IMR-90 (cell line): ENCODE results near the gene URM1. TPM values are rescaled to one million over a fixed set of nuclear protein-coding genes. Genes with fewer than 3 reads are reported as not detected.

Source experiments
- ATAC-seq: fragments of 200-7000 bp; cut with Tn5 transposase; 2 replicates; pipeline ENCODE4 v1.9.1; 2020; ENCODE audit warnings: low read depth, mild to moderate bottlenecking, moderate library complexity
- BruUV-seq: library from RNA; stranded (reverse); fragments of 400-500 nt; replicated peaks from 2 replicates; lab custom pipeline; 2021; lab: Mats Ljungman, UMichigan
- CTCF ChIA-PET: fragments of 300-600 bp; formaldehyde crosslinking; extraction: SDS; loops from one replicate; lab custom pipeline; 2021; ENCODE audit warnings: antibody characterized with exemption; lab: Yijun Ruan, JAX
- POLR2A ChIA-PET: fragments of 300-600 bp; sonication (Branson Sonifier 250); formaldehyde crosslinking; loops from one replicate; lab custom pipeline; 2022; ENCODE audit warnings: antibody characterized with exemption; ENCODE audit not compliant: unreplicated experiment; lab: Charles Lee
- DNase-seq: peaks from one replicate; pipeline ENCODE4 v3.0.0; 2013
- H2AFZ ChIP-seq: replicated peaks from 2 replicates; pipeline ENCODE3; 2013; ENCODE audit warnings: low read length, mild to moderate bottlenecking; ENCODE audit not compliant: poor library complexity
- H2AK5ac ChIP-seq: 2 replicates; pipeline ENCODE4 v1.6.1; 2013; ENCODE audit warnings: low read depth, low read length, inconsistent platforms
- H2AK9ac ChIP-seq: replicated peaks from 2 replicates; pipeline ENCODE3; 2013; ENCODE audit warnings: mild to moderate bottlenecking, low read depth, low read length, moderate library complexity; ENCODE audit not compliant: poor library complexity
- H2BK120ac ChIP-seq: 2 replicates; pipeline ENCODE4 v1.6.1; 2013; ENCODE audit warnings: low read depth, low read length, inconsistent platforms
- H2BK15ac ChIP-seq: 3 replicates; pipeline ENCODE4 v1.6.1; 2013; ENCODE audit warnings: low read depth, low read length, inconsistent platforms
- H2BK20ac ChIP-seq: 2 replicates; pipeline ENCODE4 v1.6.1; 2013; ENCODE audit warnings: low read depth, mild to moderate bottlenecking, inconsistent platforms, low read length, moderate library complexity
- H2BK5ac ChIP-seq: 2 replicates; pipeline ENCODE4 v1.6.1; 2013; ENCODE audit warnings: mild to moderate bottlenecking, low read depth, low read length, inconsistent platforms; ENCODE audit not compliant: poor library complexity, severe bottlenecking
- H3K14ac ChIP-seq: replicated peaks from 2 replicates; pipeline ENCODE4 v1.6.1; 2013; ENCODE audit warnings: low read depth, low read length, inconsistent platforms
- H3K18ac ChIP-seq: 2 replicates; pipeline ENCODE4 v1.6.1; 2013; ENCODE audit warnings: low read depth, low read length, control low read depth
- H3K23ac ChIP-seq: 2 replicates; pipeline ENCODE4 v1.6.1; 2013; ENCODE audit warnings: low read depth, low read length, inconsistent platforms
- H3K27ac ChIP-seq: 2 replicates; pipeline ENCODE4 v1.5.1; 2013; ENCODE audit warnings: mild to moderate bottlenecking, control low read depth, low read length; ENCODE audit not compliant: insufficient read depth
- H3K27me3 ChIP-seq: 2 replicates; pipeline ENCODE4 v1.6.1; 2013; ENCODE audit warnings: low read length; ENCODE audit not compliant: control insufficient read depth, insufficient read depth
- H3K36me3 ChIP-seq: 2 replicates; pipeline ENCODE4 v1.6.1; 2013; ENCODE audit warnings: low read length, mixed read lengths; ENCODE audit not compliant: control insufficient read depth, insufficient read depth
- H3K4ac ChIP-seq: 2 replicates; pipeline ENCODE4 v1.6.1; 2013; ENCODE audit warnings: low read depth, low read length, inconsistent platforms
- H3K4me1 ChIP-seq: 2 replicates; pipeline ENCODE4 v1.6.1; 2013; ENCODE audit warnings: low read length, mixed read lengths; ENCODE audit not compliant: control insufficient read depth, insufficient read depth
- H3K4me2 ChIP-seq: 2 replicates; pipeline ENCODE4 v1.6.1; 2013; ENCODE audit warnings: low read depth, mild to moderate bottlenecking, control low read depth, low read length, moderate library complexity
- H3K4me3 ChIP-seq: 2 replicates; pipeline ENCODE4 v1.5.1; 2013; ENCODE audit warnings: low read depth, mild to moderate bottlenecking, control low read depth, low read length, moderate library complexity; ENCODE audit not compliant: insufficient read depth
- H3K56ac ChIP-seq: 2 replicates; pipeline ENCODE4 v1.6.1; 2013; ENCODE audit warnings: low read length, inconsistent platforms; ENCODE audit not compliant: insufficient read depth; ENCODE audit errors: extremely low read depth
- H3K79me1 ChIP-seq, 2 experiments: 2 replicates each; pipeline ENCODE4 v1.6.1; 2013; ENCODE audit warnings: low read length in 2 of 2, inconsistent platforms in 1 of 2, low read depth in 1 of 2
- H3K9ac ChIP-seq: 2 replicates; pipeline ENCODE4 v1.6.1; 2013; ENCODE audit warnings: low read depth, low read length, control low read depth
- H3K9me1 ChIP-seq: 2 replicates; pipeline ENCODE4 v1.6.1; 2013; ENCODE audit warnings: low read length, inconsistent platforms; ENCODE audit not compliant: insufficient read depth
- H3K9me3 ChIP-seq: 2 replicates; pipeline ENCODE4 v1.6.1; 2013; ENCODE audit warnings: low read length; ENCODE audit not compliant: control insufficient read depth, insufficient read depth
- H4K20me1 ChIP-seq: 2 replicates; pipeline ENCODE4 v1.6.1; 2013; ENCODE audit warnings: low read length, inconsistent platforms; ENCODE audit not compliant: insufficient read depth
- H4K5ac ChIP-seq: 2 replicates; pipeline ENCODE4 v1.6.1; 2013; ENCODE audit warnings: mild to moderate bottlenecking, low read depth, low read length, control low read depth
- H4K8ac ChIP-seq, 2 experiments: 2 replicates each; pipeline ENCODE4 v1.6.1; 2013; ENCODE audit warnings: low read depth in 2 of 2, low read length in 2 of 2, control low read depth in 1 of 2, inconsistent platforms in 1 of 2
- H4K91ac ChIP-seq: 2 replicates; pipeline ENCODE4 v1.6.1; 2013; ENCODE audit warnings: low read depth, low read length, inconsistent platforms; ENCODE audit not compliant: insufficient read depth
- CEBPB ChIP-seq: IDR thresholded peaks from 2 replicates; pipeline ENCODE4 v1.6.1; 2012; ENCODE audit warnings: low read depth, low read length, improper control_type of control experiment
- ELK1 ChIP-seq: fragments of 150-350 bp; IDR thresholded peaks from 2 replicates; pipeline ENCODE4 v1.6.1; 2016; ENCODE audit warnings: low read depth, mild to moderate bottlenecking, low read length, moderate library complexity, borderline replicate concordance
- MXI1 ChIP-seq: IDR thresholded peaks from 2 replicates; pipeline ENCODE4 v1.6.1; 2012; ENCODE audit warnings: low read depth, mild to moderate bottlenecking, low read length, moderate library complexity, borderline replicate concordance
- POLR2A ChIP-seq: IDR thresholded peaks from 2 replicates; pipeline ENCODE4 v1.6.1; 2012; ENCODE audit warnings: mild to moderate bottlenecking, low read depth, low read length
- RAD21 ChIP-seq: IDR thresholded peaks from 2 replicates; pipeline ENCODE4 v1.6.1; 2012; ENCODE audit warnings: low read length, improper control_type of control experiment
- WGBS, 2 experiments: methylation state at CpG; one replicate each; pipeline versions ENCODE4 v1.1.5 to v1.1.7; 2013; ENCODE audit warnings: missing lambda C conversion rate in 2 of 2; ENCODE audit not compliant: insufficient read length in 1 of 2; ENCODE audit errors: extremely low coverage in 2 of 2; 5-methylcytosine and 5-hydroxymethylcytosine counted together
- dilution Hi-C: fragments of 300-500 bp; cut with HindIII; formaldehyde crosslinking; loops from one replicate; pipeline ENCODE4 v1.14.3; 2018; ENCODE audit warnings: low sequenced_read_pairs; ENCODE audit not compliant: unreplicated experiment
- in situ Hi-C: fragments of 300-500 bp; cut with MboI; formaldehyde crosslinking; loops from 3 replicates; pipeline ENCODE4 v1.14.3; 2019; ENCODE audit warnings: low sequenced_read_pairs, inconsistent platforms, mixed read lengths
- intact Hi-C: fragments of 100-400 bp; cut with micrococcal nuclease; formaldehyde crosslinking; loops from 2 replicates; pipeline ENCODE4 v1.10.0; 2022
- polyA plus RNA-seq, 3 experiments: library from polyadenylated mRNA; depleted of rRNA; stranded (reverse); fragments of >200 nt; gene quantifications; 2 replicates each; pipeline ENCODE4 v1.2.3, GENCODE V29; 2012; ENCODE audit warnings: low replicate concordance in 1 of 3
- total RNA-seq: library from RNA; depleted of rRNA; stranded (reverse); fragments of >200 nt; gene quantifications from 2 replicates; pipeline ENCODE4 v1.2.3, GENCODE V29; 2012

The URM1 gene
- total and polyA plus RNA-seq, 2 of the 4 experiments (the other 2 are of a cell fraction) = 33.2 to 66.9 TPM

DNA sequence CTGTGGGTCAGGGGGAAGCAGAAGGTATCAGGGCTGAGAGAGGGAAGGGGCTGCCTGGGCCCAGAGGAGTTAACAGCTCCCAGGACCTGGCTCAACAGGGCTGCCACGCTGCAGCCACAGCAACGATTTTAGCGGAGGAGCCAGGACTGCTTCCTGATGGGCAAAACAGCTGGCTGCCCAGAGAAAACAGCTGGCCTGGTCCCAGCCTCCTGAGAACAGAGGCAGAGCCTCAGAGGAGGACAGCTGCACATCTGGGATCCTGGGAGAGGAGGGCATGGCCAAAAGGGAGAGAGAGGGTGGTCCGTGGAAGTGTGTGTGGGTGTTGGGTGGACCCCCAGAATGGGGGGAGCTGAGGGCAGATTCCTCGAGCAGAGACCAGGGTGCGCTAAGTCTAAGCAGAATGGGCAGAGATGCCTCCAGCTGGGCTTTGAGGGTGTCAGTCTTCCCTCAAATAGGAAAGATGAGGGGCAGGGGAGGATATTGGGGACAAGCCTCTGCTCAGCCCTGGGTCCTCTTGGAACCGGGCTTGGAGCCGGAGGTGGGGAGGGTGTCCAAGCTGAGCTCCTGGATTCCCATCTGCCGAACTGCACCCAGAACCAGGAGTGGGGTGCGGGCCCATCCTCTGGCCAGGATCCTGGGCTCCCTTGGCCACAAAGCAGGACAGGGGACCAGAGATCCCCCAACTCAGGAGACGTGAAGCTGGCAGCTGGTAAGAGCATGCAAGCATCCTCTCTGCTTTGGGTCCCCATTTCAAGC lies 40.4 kb downstream of the URM1 start:
- H3K18ac ChIP-seq = no peak overlapping the region
- in situ Hi-C loops (no loop called here), intact Hi-C loops (loop anchor here (1.0 to 2.0 kb wide), 2 partner anchors 49 to 117 kb away; no protein-coding TSS in a partner anchor), dilution Hi-C loops (no loop called here)
- no peak overlapping the region for H3K9ac ChIP-seq
- peaks cover 4% of the 10 kb centered on the region; the same call in 1 of the 2 replicates for H3K9me1 ChIP-seq
- TF ChIP-seq ELK1 (no peak), POLR2A (no peak), RAD21 (no peak), MXI1 (no peak), CEBPB (no peak)
- no peaks in the 10 kb centered on the region for H3K36me3 ChIP-seq
- no peaks in the 10 kb centered on the region for H4K20me1 ChIP-seq
- H4K5ac ChIP-seq = no peak overlapping the region
- no TSS peak for BruUV-seq
- H3K4me3 ChIP-seq = no peak overlapping the region
- no peaks in the 10 kb centered on the region for H3K79me1 ChIP-seq
- H3K4me1 ChIP-seq = peaks cover 6% of the 10 kb centered on the region
- H2AK5ac ChIP-seq = no peak overlapping the region
- H3K27ac ChIP-seq = no peak overlapping the region
- H2BK120ac ChIP-seq = no peak overlapping the region
- H2BK15ac ChIP-seq = no peak overlapping the region
- ChIA-PET CTCF (interaction anchor here (1.3 to 1.9 kb wide), 2 partner anchors 8 to 50 kb away, joined by 5 to 7 read pairs; partner anchors contain the start of gene CERCAM), POLR2A (no interaction called here)
- H2AK9ac ChIP-seq = no peak overlapping the region
- no peak overlapping the region for H3K56ac ChIP-seq
- H3K9me3 ChIP-seq = no peaks in the 10 kb centered on the region
- no peak overlapping the region for H2AFZ ChIP-seq
- no peak overlapping the region for H3K4me2 ChIP-seq
- no peak overlapping the region for H3K4ac ChIP-seq
- H2BK5ac ChIP-seq = no peak overlapping the region
- H3K14ac ChIP-seq = no peak overlapping the region
- H3K27me3 ChIP-seq = peaks cover 24% of the 10 kb centered on the region
- no peak for DNase-seq
- H4K8ac ChIP-seq = no peak overlapping the region
- no peak overlapping the region for H3K23ac ChIP-seq
- no peak overlapping the region for H4K91ac ChIP-seq
- WGBS, 2 experiments = 48% methylated on average over 7 of the region's 11 CpGs; no CpG with 5 or more reads in 1 of the 2 experiments
- H2BK20ac ChIP-seq = no peak overlapping the region
- ATAC-seq = no peak
